Stimulated activated effector memory CD8-positive, alpha-beta T cell treated with anti-CD3 and anti-CD28 coated beads, Interleukin-12 subunit alpha, Interleukin-12 subunit beta, amount 100 ng/mL, for 72 hours (primary cell): ENCODE results near the gene LINC00237.

Experiments used
- ATAC-seq: fragments of 150-1000 bp; cut with Tn5 transposase; 2 replicates; pipeline ENCODE4 v1.10.0; 2021
- DNase-seq, 2 donors: peaks; one replicate each; pipeline ENCODE4 v3.0.0; 2021 to 2022; ENCODE audit warnings: low spot score in 2 of 2
- H3K27ac Mint-ChIP-seq: one replicate; pipeline ENCODE4 v1.8.0; 2022; ENCODE audit warnings: mild to moderate bottlenecking, mixed read lengths
- H3K36me3 Mint-ChIP-seq: one replicate; pipeline ENCODE4 v1.8.0; 2022; ENCODE audit warnings: mild to moderate bottlenecking, mixed read lengths
- H3K4me1 Mint-ChIP-seq: one replicate; pipeline ENCODE4 v1.8.0; 2022; ENCODE audit warnings: mixed read lengths
- H3K4me3 Mint-ChIP-seq: one replicate; pipeline ENCODE4 v1.8.0; 2022; ENCODE audit warnings: mild to moderate bottlenecking, mixed read lengths
- H3K9me3 Mint-ChIP-seq: one replicate; pipeline ENCODE4 v1.8.0; 2022; ENCODE audit warnings: mixed read lengths

The LINC00237 gene

GRCh38 chr20:21133917-21134622 lies 27.9 kb upstream of the LINC00237 start:
- Mint-ChIP-seq H3K27ac (peak overlapping the region; percentile 3), H3K9me3 (no peaks in the 10 kb centered on the region), H3K36me3 (peaks cover 57% of the 10 kb centered on the region), H3K4me1 (peaks cover 8% of the 10 kb centered on the region), H3K4me3 (no peak overlapping the region)
- ATAC-seq (no peak), DNase-seq (no peak)

GRCh38 chr20:21133404-21133803 lies 27.2 kb upstream of the LINC00237 start:
- ATAC-seq, result no peak
- no peak for DNase-seq
- Mint-ChIP-seq H3K9me3 (no peaks in the 10 kb centered on the region), H3K27ac (no peak overlapping the region), H3K4me3 (no peak overlapping the region), H3K36me3 (peaks cover 51% of the 10 kb centered on the region), H3K4me1 (peaks cover 14% of the 10 kb centered on the region)

GRCh38 chr20:21129861-21130260 lies 23.7 kb upstream of the LINC00237 start:
- no peaks in the 10 kb centered on the region for H3K9me3 Mint-ChIP-seq
- peaks cover 27% of the 10 kb centered on the region for H3K36me3 Mint-ChIP-seq
- peaks cover 37% of the 10 kb centered on the region for H3K4me1 Mint-ChIP-seq
- H3K27ac Mint-ChIP-seq, result no peak overlapping the region
- no peak overlapping the region for H3K4me3 Mint-ChIP-seq
- DNase-seq (no peak), ATAC-seq (no peak)

GRCh38 chr20:21127201-21127981 lies 21.2 kb upstream of the LINC00237 start:
- no peaks in the 10 kb centered on the region for H3K9me3 Mint-ChIP-seq
- no peak for DNase-seq
- peaks cover 9% of the 10 kb centered on the region for H3K36me3 Mint-ChIP-seq
- peak overlapping the region; percentile 89 for H3K4me3 Mint-ChIP-seq
- peaks cover 37% of the 10 kb centered on the region for H3K4me1 Mint-ChIP-seq
- H3K27ac Mint-ChIP-seq, result no peak overlapping the region
- no peak for ATAC-seq

- peaks cover 6% of the 10 kb centered on the region for H3K36me3 Mint-ChIP-seq
- H3K27ac Mint-ChIP-seq, result peak overlapping the region; percentile 93
- H3K9me3 Mint-ChIP-seq, result no peaks in the 10 kb centered on the region
- H3K4me3 Mint-ChIP-seq, result peak overlapping the region; percentile 89
- DNase-seq (no peak), ATAC-seq (no peak)
- H3K4me1 Mint-ChIP-seq, result peaks cover 37% of the 10 kb centered on the region
Measured at GRCh38 chr20:21126581-21126870, 20.4 kb upstream of the LINC00237 start.

GRCh38 chr20:21125849-21126580 lies 19.9 kb upstream of the LINC00237 start, which contains the start of gene KIZ:
TSS of gene KIZ (plus strand) at chr20:21126082. CDS start at chr20:21126116, 34 bp downstream.
- H3K27ac Mint-ChIP-seq, result peak within 1 kb of the TSS; percentile 93
- H3K4me1 Mint-ChIP-seq, result peaks cover 37% of the 10 kb centered on the region
- ATAC-seq (peak; percentile 95), DNase-seq (peak; percentile 98 to 99)
- peaks cover 6% of the 10 kb centered on the region for H3K36me3 Mint-ChIP-seq
- H3K4me3 Mint-ChIP-seq, result peak within 1 kb of the TSS; percentile 89
- H3K9me3 Mint-ChIP-seq, result no peaks in the 10 kb centered on the region

GRCh38 chr20:21125072-21125848 lies 19.1 kb upstream of the LINC00237 start:
- DNase-seq, result peak in 1 of 2 donors; percentile 23

GRCh38 chr20:21124190-21124589 lies 18.0 kb upstream of the LINC00237 start:
- Mint-ChIP-seq H3K36me3 (peaks cover 6% of the 10 kb centered on the region), H3K4me3 (peak overlapping the region; percentile 89), H3K27ac (no peak overlapping the region), H3K4me1 (peaks cover 30% of the 10 kb centered on the region), H3K9me3 (no peaks in the 10 kb centered on the region)
- ATAC-seq (no peak), DNase-seq (no peak)

More at GRCh38 chr20:21125072-21125848, 19.1 kb upstream of the LINC00237 start:
- Mint-ChIP-seq H3K9me3 (no peaks in the 10 kb centered on the region), H3K4me3 (peak overlapping the region; percentile 89), H3K36me3 (peaks cover 6% of the 10 kb centered on the region), H3K27ac (peak overlapping the region; percentile 93), H3K4me1 (peaks cover 37% of the 10 kb centered on the region)
- peak; percentile 9 for ATAC-seq

GRCh38 chr20:21118782-21119181 lies 12.6 kb upstream of the LINC00237 start:
- H3K4me1 Mint-ChIP-seq, result no peaks in the 10 kb centered on the region
- ATAC-seq (no peak), DNase-seq (no peak)
- no peaks in the 10 kb centered on the region for H3K36me3 Mint-ChIP-seq
- H3K4me3 Mint-ChIP-seq, result no peak overlapping the region
- no peaks in the 10 kb centered on the region for H3K9me3 Mint-ChIP-seq
- H3K27ac Mint-ChIP-seq, result no peak overlapping the region

GRCh38 chr20:21118138-21118537 lies 12.0 kb upstream of the LINC00237 start:
- Mint-ChIP-seq H3K27ac (no peak overlapping the region), H3K9me3 (no peaks in the 10 kb centered on the region), H3K36me3 (no peaks in the 10 kb centered on the region), H3K4me1 (no peaks in the 10 kb centered on the region), H3K4me3 (no peak overlapping the region)
- no peak for DNase-seq
- ATAC-seq, result peak; percentile 45

GRCh38 chr20:21117521-21117920 lies 11.4 kb upstream of the LINC00237 start:
- Mint-ChIP-seq H3K4me3 (no peak overlapping the region), H3K4me1 (no peaks in the 10 kb centered on the region), H3K9me3 (no peaks in the 10 kb centered on the region), H3K36me3 (no peaks in the 10 kb centered on the region), H3K27ac (no peak overlapping the region)
- ATAC-seq (no peak), DNase-seq (no peak)

GRCh38 chr20:21114584-21114983 lies 8.4 kb upstream of the LINC00237 start:
- H3K27ac Mint-ChIP-seq, result no peak overlapping the region
- ATAC-seq (no peak), DNase-seq (no peak)
- no peaks in the 10 kb centered on the region for H3K36me3 Mint-ChIP-seq
- no peaks in the 10 kb centered on the region for H3K9me3 Mint-ChIP-seq
- no peaks in the 10 kb centered on the region for H3K4me1 Mint-ChIP-seq
- H3K4me3 Mint-ChIP-seq, result no peak overlapping the region

- H3K4me3 Mint-ChIP-seq, result no peak overlapping the region
- H3K9me3 Mint-ChIP-seq, result no peaks in the 10 kb centered on the region
- H3K4me1 Mint-ChIP-seq, result no peaks in the 10 kb centered on the region
- no peak for ATAC-seq
- no peak for DNase-seq
- no peaks in the 10 kb centered on the region for H3K36me3 Mint-ChIP-seq
- no peak overlapping the region for H3K27ac Mint-ChIP-seq
Measured at GRCh38 chr20:21113697-21114096, 7.5 kb upstream of the LINC00237 start.

GRCh38 chr20:21111416-21111815 lies 5.3 kb upstream of the LINC00237 start:
- H3K36me3 Mint-ChIP-seq, result no peaks in the 10 kb centered on the region
- no peak for ATAC-seq
- H3K27ac Mint-ChIP-seq, result no peak overlapping the region
- no peaks in the 10 kb centered on the region for H3K9me3 Mint-ChIP-seq
- no peaks in the 10 kb centered on the region for H3K4me1 Mint-ChIP-seq
- H3K4me3 Mint-ChIP-seq, result no peak overlapping the region
- DNase-seq, result no peak

- H3K4me1 Mint-ChIP-seq, result peaks cover 5% of the 10 kb centered on the region
- DNase-seq, result no peak
- no peaks in the 10 kb centered on the region for H3K9me3 Mint-ChIP-seq
- ATAC-seq, result no peak
- no peak overlapping the region for H3K4me3 Mint-ChIP-seq
- no peak overlapping the region for H3K27ac Mint-ChIP-seq
- no peaks in the 10 kb centered on the region for H3K36me3 Mint-ChIP-seq
Measured at GRCh38 chr20:21110811-21111210, 4.7 kb upstream of the LINC00237 start.
